SK-N-SH treated with all-trans-retinoic acid at 6 μM for 48 hours (cell line): ENCODE data around the gene MT1M.

Experiments
- ATAC-seq: fragments of 200-7000 bp; cut with Tn5 transposase; 3 replicates; pipeline ENCODE4 v1.9.1; 2020; ENCODE audit warnings: mild to moderate bottlenecking, moderate library complexity
- ARNTL ChIP-seq: fragments of 450-650 bp; formaldehyde crosslinking; IDR thresholded peaks from 2 replicates; pipeline ENCODE4 v1.5.0; 2020; ENCODE audit warnings: low read depth, mild to moderate bottlenecking, moderate library complexity, borderline replicate concordance
- BACH2 ChIP-seq: fragments of 250-450 bp; sonication (Bioruptor Pico); IDR thresholded peaks from 2 replicates; pipeline ENCODE4 v1.9.0; 2021; ENCODE audit warnings: mild to moderate bottlenecking, borderline replicate concordance
- CSDC2 ChIP-seq: fragments of 250-450 bp; sonication (Bioruptor Pico); IDR thresholded peaks from 2 replicates; pipeline ENCODE4 v1.5.0; 2020; ENCODE audit warnings: mild to moderate bottlenecking, moderate library complexity
- GLIS3 ChIP-seq: fragments of 250-450 bp; sonication (Bioruptor Pico); IDR thresholded peaks from 2 replicates; pipeline ENCODE4 v1.5.0; 2020; ENCODE audit warnings: mild to moderate bottlenecking, moderate library complexity
- ISL1 ChIP-seq: fragments of 250-450 bp; sonication (Bioruptor Pico); IDR thresholded peaks from 2 replicates; pipeline ENCODE4 v2.1.2; 2022; ENCODE audit warnings: mild to moderate bottlenecking, moderate library complexity
- OSR1 ChIP-seq: fragments of 250-450 bp; sonication (Bioruptor Pico); IDR thresholded peaks from 2 replicates; pipeline ENCODE4 v1.8.0; 2022; ENCODE audit warnings: moderate library complexity, mild to moderate bottlenecking, inconsistent platforms
- POU6F1 ChIP-seq: fragments of 250-450 bp; sonication (Bioruptor Pico); IDR thresholded peaks from 2 replicates; pipeline ENCODE4 v1.8.0; 2021; ENCODE audit warnings: low read depth, mild to moderate bottlenecking, moderate library complexity, borderline replicate concordance
- PPARA ChIP-seq: fragments of 250-450 bp; sonication (Bioruptor Pico); IDR thresholded peaks from 2 replicates; pipeline ENCODE4 v1.5.0; 2020; ENCODE audit warnings: mild to moderate bottlenecking, borderline replicate concordance
- RARB ChIP-seq: fragments of 250-450 bp; sonication (Bioruptor Pico); IDR thresholded peaks from 2 replicates; pipeline ENCODE4 v1.8.0; 2021; ENCODE audit warnings: mild to moderate bottlenecking, moderate library complexity
- SNAI2 ChIP-seq: fragments of 250-450 bp; sonication (Bioruptor Pico); IDR thresholded peaks from 2 replicates; pipeline ENCODE4 v1.5.0; 2020; ENCODE audit warnings: mild to moderate bottlenecking, moderate library complexity
- TCF4 ChIP-seq: fragments of 250-450 bp; sonication (Bioruptor Pico); IDR thresholded peaks from 2 replicates; pipeline ENCODE4 v1.8.0; 2021; ENCODE audit warnings: mild to moderate bottlenecking, moderate library complexity, borderline replicate concordance
- TOX ChIP-seq: fragments of 250-450 bp; sonication (Bioruptor Pico); IDR thresholded peaks from 2 replicates; pipeline ENCODE4 v1.8.0; 2021; ENCODE audit warnings: mild to moderate bottlenecking, moderate library complexity, borderline replicate concordance
- TSHZ2 ChIP-seq: fragments of 250-450 bp; sonication (Bioruptor Pico); IDR thresholded peaks from 2 replicates; pipeline ENCODE4 v1.5.0; 2020; ENCODE audit warnings: mild to moderate bottlenecking, moderate library complexity
- ZC3H10 ChIP-seq: fragments of 250-450 bp; sonication (Bioruptor Pico); IDR thresholded peaks from 2 replicates; pipeline ENCODE4 v1.5.1; 2021; ENCODE audit warnings: mild to moderate bottlenecking, moderate library complexity
- ZFP3 ChIP-seq: fragments of 250-450 bp; sonication (Bioruptor Pico); IDR thresholded peaks from 2 replicates; pipeline ENCODE4 v1.5.0; 2020; ENCODE audit warnings: mild to moderate bottlenecking, moderate library complexity
- ZFP30 ChIP-seq: fragments of 450-650 bp; formaldehyde crosslinking; IDR thresholded peaks from 2 replicates; pipeline ENCODE4 v1.5.0; 2022; ENCODE audit warnings: mild to moderate bottlenecking, moderate library complexity
- ZNF565 ChIP-seq: fragments of 450-650 bp; formaldehyde crosslinking; conservative IDR thresholded peaks from 2 replicates; pipeline ENCODE4 v1.5.0; 2020; ENCODE audit warnings: low read depth, mild to moderate bottlenecking, moderate library complexity
- ZNF70 ChIP-seq: fragments of 450-650 bp; formaldehyde crosslinking; IDR thresholded peaks from 2 replicates; pipeline ENCODE4 v1.5.0; 2020; ENCODE audit warnings: mild to moderate bottlenecking, moderate library complexity
- ZNF8 ChIP-seq: fragments of 450-650 bp; formaldehyde crosslinking; IDR thresholded peaks from 2 replicates; pipeline ENCODE4 v1.5.0; 2020; ENCODE audit warnings: mild to moderate bottlenecking, moderate library complexity
- TF ChIP-seq, protein P1 (sequence below): fragments of 250-450 bp; sonication (Bioruptor Pico); IDR thresholded peaks from 2 replicates; pipeline ENCODE4 v1.5.1; 2020; ENCODE audit warnings: low read depth, mild to moderate bottlenecking, moderate library complexity
- TF ChIP-seq, protein P2 (sequence below): fragments of 250-450 bp; sonication (Bioruptor Pico); IDR thresholded peaks from 2 replicates; pipeline ENCODE4 v1.8.0; 2020; ENCODE audit warnings: mild to moderate bottlenecking, moderate library complexity, borderline replicate concordance

Gene MT1M

DNA sequence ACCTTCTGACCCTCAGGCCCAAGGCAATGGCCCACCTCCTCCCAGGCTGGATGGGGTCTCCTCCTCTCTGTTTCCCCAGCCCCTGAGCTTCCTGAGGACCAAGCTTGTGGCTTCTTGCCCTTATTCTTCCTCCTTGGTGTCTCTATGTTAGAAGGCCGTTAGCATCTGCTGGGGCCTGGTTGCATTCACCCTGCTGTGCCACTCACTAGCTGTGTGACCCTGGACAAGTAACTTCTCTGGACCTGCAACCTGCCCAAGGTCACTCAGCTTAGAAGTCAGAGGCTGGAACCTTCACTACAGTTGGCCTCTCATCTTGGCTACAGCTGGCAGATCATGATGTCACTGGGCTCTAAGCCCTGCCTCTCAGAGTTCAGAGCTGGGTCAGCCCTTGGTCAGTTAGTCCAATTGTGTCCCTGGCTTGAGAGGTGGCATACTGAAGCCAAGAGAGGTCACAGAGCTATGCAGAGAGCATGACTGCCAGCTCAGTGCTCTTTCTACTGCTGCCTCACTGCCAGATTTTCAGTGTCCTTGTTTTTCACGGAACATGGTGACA is 21.1 kb upstream of the MT1M start:
- no peak for TF ChIP-seq ZC3H10 (CRISPR knock-in tag)
- TF ChIP-seq, protein P1, sequence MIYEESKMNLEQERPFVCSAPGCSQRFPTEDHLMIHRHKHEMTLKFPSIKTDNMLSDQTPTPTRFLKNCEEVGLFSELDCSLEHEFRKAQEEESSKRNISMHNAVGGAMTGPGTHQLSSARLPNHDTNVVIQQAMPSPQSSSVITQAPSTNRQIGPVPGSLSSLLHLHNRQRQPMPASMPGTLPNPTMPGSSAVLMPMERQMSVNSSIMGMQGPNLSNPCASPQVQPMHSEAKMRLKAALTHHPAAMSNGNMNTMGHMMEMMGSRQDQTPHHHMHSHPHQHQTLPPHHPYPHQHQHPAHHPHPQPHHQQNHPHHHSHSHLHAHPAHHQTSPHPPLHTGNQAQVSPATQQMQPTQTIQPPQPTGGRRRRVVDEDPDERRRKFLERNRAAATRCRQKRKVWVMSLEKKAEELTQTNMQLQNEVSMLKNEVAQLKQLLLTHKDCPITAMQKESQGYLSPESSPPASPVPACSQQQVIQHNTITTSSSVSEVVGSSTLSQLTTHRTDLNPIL: no peak
- TF ChIP-seq POU6F1 (CRISPR knock-in tag): no peak
- no peak for TF ChIP-seq SNAI2 (CRISPR knock-in tag)
- no peak for TF ChIP-seq BACH2
- no peak for TF ChIP-seq TOX (CRISPR knock-in tag)
- TF ChIP-seq, protein P2, sequence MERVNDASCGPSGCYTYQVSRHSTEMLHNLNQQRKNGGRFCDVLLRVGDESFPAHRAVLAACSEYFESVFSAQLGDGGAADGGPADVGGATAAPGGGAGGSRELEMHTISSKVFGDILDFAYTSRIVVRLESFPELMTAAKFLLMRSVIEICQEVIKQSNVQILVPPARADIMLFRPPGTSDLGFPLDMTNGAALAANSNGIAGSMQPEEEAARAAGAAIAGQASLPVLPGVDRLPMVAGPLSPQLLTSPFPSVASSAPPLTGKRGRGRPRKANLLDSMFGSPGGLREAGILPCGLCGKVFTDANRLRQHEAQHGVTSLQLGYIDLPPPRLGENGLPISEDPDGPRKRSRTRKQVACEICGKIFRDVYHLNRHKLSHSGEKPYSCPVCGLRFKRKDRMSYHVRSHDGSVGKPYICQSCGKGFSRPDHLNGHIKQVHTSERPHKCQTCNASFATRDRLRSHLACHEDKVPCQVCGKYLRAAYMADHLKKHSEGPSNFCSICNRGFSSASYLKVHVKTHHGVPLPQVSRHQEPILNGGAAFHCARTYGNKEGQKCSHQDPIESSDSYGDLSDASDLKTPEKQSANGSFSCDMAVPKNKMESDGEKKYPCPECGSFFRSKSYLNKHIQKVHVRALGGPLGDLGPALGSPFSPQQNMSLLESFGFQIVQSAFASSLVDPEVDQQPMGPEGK: no peak
- no peak for TF ChIP-seq OSR1 (CRISPR knock-in tag)
- TF ChIP-seq ZFP3: no peak
- no peak for ATAC-seq

- ATAC-seq: no peak
Observed at GRCh38 chr16:56613706-56614105, 18.8 kb upstream of the MT1M start.

DNA sequence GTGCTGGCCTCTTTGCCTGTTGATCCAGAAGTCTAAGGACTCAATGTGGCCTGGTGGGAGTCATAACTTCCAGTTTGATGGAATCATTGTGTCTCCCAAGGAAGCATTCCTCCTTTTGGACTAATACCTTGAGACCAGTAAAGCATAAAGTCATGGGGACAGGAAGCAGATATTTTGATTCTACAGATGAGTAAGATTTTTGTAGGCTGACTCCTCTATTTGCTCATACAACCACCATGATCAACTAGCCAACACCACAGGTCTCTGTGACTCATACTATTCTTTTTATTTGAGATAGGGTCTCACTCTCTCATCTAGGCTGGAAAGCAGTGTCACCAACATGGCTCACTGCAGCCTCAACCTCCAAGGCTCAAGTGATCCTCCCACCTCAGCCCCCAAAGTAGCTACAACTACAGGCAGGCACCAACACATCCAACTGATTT is 17.9 kb upstream of the MT1M start:
- TF ChIP-seq ZC3H10 (CRISPR knock-in tag) (no peak), SNAI2 (CRISPR knock-in tag) (no peak), ARNTL (CRISPR knock-in tag) (no peak), GLIS3 (CRISPR knock-in tag) (no peak), RARB (CRISPR knock-in tag) (no peak)
- TF ChIP-seq, protein P1: no peak
- no peak for ATAC-seq

More at GRCh38 chr16:56613706-56614105, 18.8 kb upstream of the MT1M start:
- TF ChIP-seq TCF4 (CRISPR knock-in tag) (no peak), BACH2 (no peak), RARB (CRISPR knock-in tag) (no peak), CSDC2 (no peak), ZFP30 (CRISPR knock-in tag) (no peak), ZFP3 (no peak)
- TF ChIP-seq, protein P1: no peak

DNA sequence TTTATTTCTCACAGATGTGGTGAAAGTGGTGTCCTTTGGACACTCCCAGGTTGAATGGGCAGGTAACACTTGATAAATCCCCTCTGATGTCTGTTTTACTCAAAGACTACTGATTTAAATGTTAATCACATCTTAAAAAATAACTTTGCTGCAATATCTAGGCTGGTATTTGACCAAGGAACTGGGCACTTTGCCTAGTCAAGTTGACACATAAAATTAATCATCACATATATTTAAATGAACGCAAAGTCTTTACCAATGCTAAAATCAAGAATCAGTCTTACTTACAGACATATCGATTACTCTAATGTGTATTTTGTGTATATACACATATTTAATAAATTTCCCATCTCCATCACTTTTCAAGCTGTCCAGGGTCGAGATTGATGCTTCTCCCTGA is 17.1 kb upstream of the MT1M start:
- TF ChIP-seq, protein P1: no peak
- TF ChIP-seq CSDC2 (no peak), GLIS3 (CRISPR knock-in tag) (no peak), TSHZ2 (CRISPR knock-in tag) (no peak), ZFP3 (no peak), ZNF8 (CRISPR knock-in tag) (no peak), ZNF70 (CRISPR knock-in tag) (no peak), PPARA (CRISPR knock-in tag) (no peak), ZNF565 (CRISPR knock-in tag) (no peak), ISL1 (no peak)
- no peak for ATAC-seq
